ENCODE data around the gene CNPPD1.

Gene CNPPD1

DNA sequence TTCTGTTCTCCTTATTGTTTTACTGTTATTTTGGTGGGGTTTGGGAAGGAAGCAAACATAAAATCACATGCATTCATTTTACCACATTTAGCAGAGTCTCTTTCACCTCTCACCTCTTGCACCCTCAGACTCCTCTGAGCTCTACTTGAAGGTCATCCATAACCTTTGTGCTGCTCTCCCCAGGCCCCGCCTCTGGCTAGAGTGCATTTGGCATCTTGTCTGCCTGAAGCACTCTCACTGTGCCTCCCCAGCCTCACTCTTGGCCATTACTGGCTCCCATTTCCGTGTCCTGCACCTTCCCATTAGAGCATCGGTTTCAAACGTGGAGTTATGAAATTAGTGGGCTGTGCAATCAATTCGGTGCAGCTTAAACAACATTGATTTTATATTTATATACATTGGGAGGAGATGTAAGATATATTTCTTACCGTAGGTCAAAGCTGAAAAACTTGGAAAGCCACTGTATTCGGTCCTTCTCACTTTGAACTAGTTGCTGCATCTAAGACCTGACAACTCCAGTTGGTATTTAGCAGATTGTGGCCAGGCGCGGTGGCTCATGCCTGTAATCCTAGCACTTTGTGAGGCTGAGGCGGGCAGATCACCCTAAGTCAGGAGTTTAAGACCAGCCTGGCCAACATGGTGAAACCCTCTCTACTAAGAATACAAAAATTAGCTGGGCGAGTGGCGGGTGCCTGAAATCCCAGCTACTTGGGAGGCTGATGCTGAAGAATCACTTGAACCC, 22.9 kb upstream of the CNPPD1 start:
- no peaks in the 10 kb centered on the region for H3K36me3 Mint-ChIP-seq
- peaks cover 2% of the 10 kb centered on the region for H3K9me3 Mint-ChIP-seq
- H3K4me1 Mint-ChIP-seq, result peaks cover 19% of the 10 kb centered on the region
- no peak for DNase-seq (ENCODE audit: low spot score in 2 of 2)
- H3K4me3 Mint-ChIP-seq, result peak overlapping the region; percentile 71
- peak overlapping the region; percentile 3 for H3K27ac Mint-ChIP-seq
- ATAC-seq, result no peak

GRCh38 chr2:219198974-219199373, 22.2 kb upstream of the CNPPD1 start:
- H3K4me3 Mint-ChIP-seq, result peak overlapping the region; percentile 71
- peak overlapping the region; percentile 3 for H3K27ac Mint-ChIP-seq

GRCh38 chr2:219197388-219197787, 20.7 kb upstream of the CNPPD1 start:
- no peak for DNase-seq (ENCODE audit: low spot score in 2 of 2)
- H3K4me3 Mint-ChIP-seq, result no peak overlapping the region
- H3K4me1 Mint-ChIP-seq, result peaks cover 19% of the 10 kb centered on the region
- H3K27ac Mint-ChIP-seq, result no peak overlapping the region
- H3K9me3 Mint-ChIP-seq, result no peaks in the 10 kb centered on the region
- no peak for ATAC-seq
- no peaks in the 10 kb centered on the region for H3K36me3 Mint-ChIP-seq

More at GRCh38 chr2:219198974-219199373, 22.2 kb upstream of the CNPPD1 start:
- DNase-seq (ENCODE audit: low spot score in 2 of 2) (no peak), ATAC-seq (no peak)
- no peaks in the 10 kb centered on the region for H3K9me3 Mint-ChIP-seq
- peaks cover 19% of the 10 kb centered on the region for H3K4me1 Mint-ChIP-seq
- no peaks in the 10 kb centered on the region for H3K36me3 Mint-ChIP-seq

GRCh38 chr2:219186754-219187456, 10.2 kb upstream of the CNPPD1 start:
- DNase-seq (ENCODE audit: low spot score in 2 of 2) (no peak), ATAC-seq (peak; percentile 94)
- Mint-ChIP-seq H3K27ac (peak overlapping the region; percentile 58), H3K9me3 (no peaks in the 10 kb centered on the region), H3K4me3 (peak overlapping the region; percentile 2), H3K36me3 (peaks cover 44% of the 10 kb centered on the region), H3K4me1 (peaks cover 22% of the 10 kb centered on the region)

- H3K27ac Mint-ChIP-seq, result no peak overlapping the region
- H3K4me3 Mint-ChIP-seq, result no peak overlapping the region
- H3K36me3 Mint-ChIP-seq, result peaks cover 69% of the 10 kb centered on the region
- H3K9me3 Mint-ChIP-seq, result no peaks in the 10 kb centered on the region
- ATAC-seq, result no peak
- DNase-seq (ENCODE audit: low spot score in 2 of 2), result no peak
- peaks cover 43% of the 10 kb centered on the region for H3K4me1 Mint-ChIP-seq
Observed at GRCh38 chr2:219184121-219184520, 7.4 kb upstream of the CNPPD1 start.

DNA sequence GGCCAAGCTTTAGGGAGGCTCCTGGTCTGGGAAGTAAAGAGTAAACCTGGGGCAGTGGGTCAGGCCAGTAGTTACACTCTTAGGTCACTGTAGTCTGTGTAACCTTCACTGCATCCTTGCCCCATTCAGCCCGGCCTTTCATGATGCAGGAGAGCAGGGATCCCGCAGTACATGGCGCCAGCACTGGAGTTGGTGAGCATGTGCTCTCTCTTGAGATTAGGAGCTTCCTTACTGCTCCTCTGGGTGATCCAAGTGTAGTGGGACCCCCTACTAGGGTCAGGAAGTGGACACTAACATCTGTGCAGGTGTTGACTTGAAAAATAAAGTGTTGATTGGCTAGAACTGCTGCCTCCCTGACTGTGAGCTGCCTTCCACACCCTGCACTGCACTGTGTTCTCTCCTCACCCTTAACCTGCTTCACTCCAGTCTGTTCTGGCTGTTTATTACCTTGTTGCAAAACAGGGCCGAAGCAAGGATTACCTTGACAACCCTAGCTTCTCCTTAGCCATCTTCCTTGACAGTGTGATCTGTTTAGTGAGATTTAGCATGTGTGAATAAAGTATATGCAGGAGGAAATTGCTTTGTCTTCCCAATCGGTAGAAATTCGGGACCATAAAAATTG, 6.5 kb upstream of the CNPPD1 start:
- Mint-ChIP-seq H3K9me3 (no peaks in the 10 kb centered on the region), H3K36me3 (peaks cover 77% of the 10 kb centered on the region), H3K4me1 (peaks cover 49% of the 10 kb centered on the region), H3K4me3 (no peak overlapping the region), H3K27ac (peak overlapping the region; percentile 99)
- ATAC-seq (no peak), DNase-seq (ENCODE audit: low spot score in 2 of 2) (no peak)

DNA sequence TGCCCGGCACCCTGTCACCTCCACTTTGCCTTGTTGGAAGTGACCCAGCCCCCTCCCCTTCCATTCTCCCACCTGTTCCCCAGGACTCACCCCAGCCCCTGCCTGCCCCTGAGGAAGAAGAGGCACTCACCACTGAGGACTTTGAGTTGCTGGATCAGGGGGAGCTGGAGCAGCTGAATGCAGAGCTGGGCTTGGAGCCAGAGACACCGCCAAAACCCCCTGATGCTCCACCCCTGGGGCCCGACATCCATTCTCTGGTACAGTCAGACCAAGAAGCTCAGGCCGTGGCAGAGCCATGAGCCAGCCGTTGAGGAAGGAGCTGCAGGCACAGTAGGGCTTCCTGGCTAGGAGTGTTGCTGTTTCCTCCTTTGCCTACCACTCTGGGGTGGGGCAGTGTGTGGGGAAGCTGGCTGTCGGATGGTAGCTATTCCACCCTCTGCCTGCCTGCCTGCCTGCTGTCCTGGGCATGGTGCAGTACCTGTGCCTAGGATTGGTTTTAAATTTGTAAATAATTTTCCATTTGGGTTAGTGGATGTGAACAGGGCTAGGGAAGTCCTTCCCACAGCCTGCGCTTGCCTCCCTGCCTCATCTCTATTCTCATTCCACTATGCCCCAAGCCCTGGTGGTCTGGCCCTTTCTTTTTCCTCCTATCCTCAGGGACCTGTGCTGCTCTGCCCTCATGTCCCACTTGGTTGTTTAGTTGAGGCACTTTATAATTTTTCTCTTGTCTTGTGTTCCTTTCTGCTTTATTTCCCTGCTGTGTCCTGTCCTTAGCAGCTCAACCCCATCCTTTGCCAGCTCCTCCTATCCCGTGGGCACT, 5.8 kb upstream of the CNPPD1 start:
- Mint-ChIP-seq H3K27ac (peak overlapping the region; percentile 99), H3K9me3 (no peaks in the 10 kb centered on the region), H3K4me3 (no peak overlapping the region), H3K4me1 (peaks cover 50% of the 10 kb centered on the region), H3K36me3 (peaks cover 81% of the 10 kb centered on the region)
- ATAC-seq (no peak), DNase-seq (ENCODE audit: low spot score in 2 of 2) (no peak)

- Mint-ChIP-seq H3K36me3 (peaks cover 87% of the 10 kb centered on the region), H3K4me1 (peaks cover 48% of the 10 kb centered on the region), H3K27ac (peak overlapping the region; percentile 99), H3K4me3 (no peak overlapping the region), H3K9me3 (no peaks in the 10 kb centered on the region)
- no peak for DNase-seq (ENCODE audit: low spot score in 2 of 2)
- no peak for ATAC-seq
Observed at GRCh38 chr2:219181531-219181930, 4.8 kb upstream of the CNPPD1 start.

GRCh38 chr2:219180961-219181360, 4.2 kb upstream of the CNPPD1 start:
- H3K4me1 Mint-ChIP-seq, result peaks cover 48% of the 10 kb centered on the region
- H3K4me3 Mint-ChIP-seq, result no peak overlapping the region
- H3K9me3 Mint-ChIP-seq, result no peaks in the 10 kb centered on the region
- DNase-seq (ENCODE audit: low spot score in 2 of 2) (no peak), ATAC-seq (no peak)
- H3K36me3 Mint-ChIP-seq, result peaks cover 84% of the 10 kb centered on the region
- H3K27ac Mint-ChIP-seq, result peak overlapping the region; percentile 99

GRCh38 chr2:219179601-219180465, 3.1 kb upstream of the CNPPD1 start:
- Mint-ChIP-seq H3K4me3 (peak overlapping the region; percentile 96), H3K4me1 (peaks cover 56% of the 10 kb centered on the region), H3K9me3 (no peaks in the 10 kb centered on the region), H3K36me3 (peaks cover 88% of the 10 kb centered on the region), H3K27ac (peak overlapping the region; percentile 99)
- ATAC-seq, result no peak
- no peak for DNase-seq (ENCODE audit: low spot score in 2 of 2)

DNA sequence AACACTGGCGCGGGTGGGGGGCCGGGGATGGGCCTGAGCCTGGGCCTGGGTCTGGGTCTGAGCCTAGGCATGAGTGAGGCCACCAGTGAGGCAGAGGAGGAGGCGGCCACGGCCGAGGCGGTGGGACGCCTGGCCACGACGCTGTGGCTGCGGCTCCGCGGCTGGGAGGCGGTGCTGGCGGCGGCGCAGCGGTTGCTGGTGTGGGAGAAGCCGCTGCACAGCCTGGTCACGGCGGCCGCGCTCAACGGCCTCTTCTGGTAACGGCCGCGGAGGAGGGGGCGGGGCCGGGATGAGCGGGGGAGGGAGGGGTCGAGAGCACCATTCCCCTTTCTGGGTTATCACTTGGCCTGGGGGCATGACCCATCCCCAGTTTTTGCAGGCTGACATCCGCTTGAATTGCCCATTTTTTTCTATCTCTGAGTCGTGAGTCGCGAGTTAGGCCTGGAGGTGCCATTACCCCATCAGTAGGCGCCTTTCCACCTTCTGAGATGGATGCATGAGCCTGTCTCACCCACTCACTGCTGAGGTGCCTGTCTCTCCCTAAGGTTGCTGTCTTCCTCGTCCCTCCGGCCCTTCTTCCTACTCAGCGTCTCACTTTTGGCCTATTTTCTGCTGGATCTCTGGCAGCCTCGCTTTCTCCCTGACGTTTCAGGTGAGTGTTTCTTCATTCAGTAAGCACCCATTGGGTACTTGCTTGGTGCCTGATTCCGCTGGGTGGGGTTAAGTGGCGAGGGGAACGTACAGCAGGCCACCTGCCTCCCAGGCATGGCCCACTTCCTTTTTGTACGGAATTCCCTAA, 1.9 kb upstream of the CNPPD1 start:
- no peaks in the 10 kb centered on the region for H3K9me3 Mint-ChIP-seq
- peaks cover 66% of the 10 kb centered on the region for H3K4me1 Mint-ChIP-seq
- peak overlapping the region; percentile 99 for H3K27ac Mint-ChIP-seq
- H3K4me3 Mint-ChIP-seq, result peak overlapping the region; percentile 96
- DNase-seq (ENCODE audit: low spot score in 2 of 2) (no peak), ATAC-seq (no peak)
- peaks cover 88% of the 10 kb centered on the region for H3K36me3 Mint-ChIP-seq

- Mint-ChIP-seq H3K4me3 (peak within 1 kb of the TSS; percentile 96), H3K9me3 (no peaks in the 10 kb centered on the region), H3K36me3 (peaks cover 88% of the 10 kb centered on the region), H3K27ac (peak within 1 kb of the TSS; percentile 99), H3K4me1 (peaks cover 64% of the 10 kb centered on the region)
- DNase-seq (ENCODE audit: low spot score in 2 of 2) (peak; percentile 67 to 90), ATAC-seq (peak; percentile 74)
Observed at GRCh38 chr2:219177552-219178376, 1.0 kb upstream of the CNPPD1 start, which contains the start of gene RETREG2. Gene RETREG2 (plus strand): TSS chr2:219178275. CDS start chr2:219178353, 78 bp downstream.

Measured in stimulated activated effector memory CD8-positive, alpha-beta T cell treated with anti-CD3 and anti-CD28 coated beads, Interleukin-12 subunit alpha, Interleukin-12 subunit beta, amount 100 ng/mL, for 72 hours (primary cell).